22Rv1 (cell line): Measurements from ENCODE around the gene GLG1.

ENCODE experiments used
- H3K27ac ChIP-seq: fragments of 450-650 bp; 2 replicates; pipeline ENCODE4 v1.5.1; 2017
- ZFX ChIP-seq: fragments of 450-650 bp; IDR thresholded peaks from 2 replicates; pipeline ENCODE4 v1.6.1; 2017; ENCODE audit warnings: antibody characterized with exemption, borderline replicate concordance
- TF ChIP-seq, protein P1 (sequence below): fragments of 450-650 bp; IDR thresholded peaks from 2 replicates; pipeline ENCODE4 v1.5.1; 2017; ENCODE audit warnings: mild to moderate bottlenecking

The GLG1 gene

DNA sequence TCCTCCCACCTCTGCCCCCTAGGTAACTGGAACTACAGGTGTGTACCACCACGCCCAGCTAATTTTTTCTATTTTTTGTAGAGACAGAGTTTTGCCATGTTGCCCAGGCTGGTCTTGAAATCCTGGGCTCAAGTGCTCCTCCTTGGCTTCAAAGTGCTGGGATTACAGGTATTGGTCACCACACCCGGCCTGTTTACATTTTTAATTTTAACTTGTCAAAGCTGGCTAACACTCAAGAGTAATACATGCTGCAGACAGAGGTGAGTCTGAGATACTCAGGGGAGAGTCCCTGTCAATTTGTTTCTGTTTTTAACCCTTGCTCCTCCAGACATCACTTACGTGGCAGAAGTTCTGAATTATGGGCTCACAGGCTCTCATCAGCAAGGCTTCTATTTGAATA is 134.9 kb downstream of the GLG1 start:
- H3K27ac ChIP-seq, result no peak overlapping the region
- no peak for TF ChIP-seq ZFX
- TF ChIP-seq, protein P1, sequence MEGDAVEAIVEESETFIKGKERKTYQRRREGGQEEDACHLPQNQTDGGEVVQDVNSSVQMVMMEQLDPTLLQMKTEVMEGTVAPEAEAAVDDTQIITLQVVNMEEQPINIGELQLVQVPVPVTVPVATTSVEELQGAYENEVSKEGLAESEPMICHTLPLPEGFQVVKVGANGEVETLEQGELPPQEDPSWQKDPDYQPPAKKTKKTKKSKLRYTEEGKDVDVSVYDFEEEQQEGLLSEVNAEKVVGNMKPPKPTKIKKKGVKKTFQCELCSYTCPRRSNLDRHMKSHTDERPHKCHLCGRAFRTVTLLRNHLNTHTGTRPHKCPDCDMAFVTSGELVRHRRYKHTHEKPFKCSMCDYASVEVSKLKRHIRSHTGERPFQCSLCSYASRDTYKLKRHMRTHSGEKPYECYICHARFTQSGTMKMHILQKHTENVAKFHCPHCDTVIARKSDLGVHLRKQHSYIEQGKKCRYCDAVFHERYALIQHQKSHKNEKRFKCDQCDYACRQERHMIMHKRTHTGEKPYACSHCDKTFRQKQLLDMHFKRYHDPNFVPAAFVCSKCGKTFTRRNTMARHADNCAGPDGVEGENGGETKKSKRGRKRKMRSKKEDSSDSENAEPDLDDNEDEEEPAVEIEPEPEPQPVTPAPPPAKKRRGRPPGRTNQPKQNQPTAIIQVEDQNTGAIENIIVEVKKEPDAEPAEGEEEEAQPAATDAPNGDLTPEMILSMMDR, result no peak

DNA sequence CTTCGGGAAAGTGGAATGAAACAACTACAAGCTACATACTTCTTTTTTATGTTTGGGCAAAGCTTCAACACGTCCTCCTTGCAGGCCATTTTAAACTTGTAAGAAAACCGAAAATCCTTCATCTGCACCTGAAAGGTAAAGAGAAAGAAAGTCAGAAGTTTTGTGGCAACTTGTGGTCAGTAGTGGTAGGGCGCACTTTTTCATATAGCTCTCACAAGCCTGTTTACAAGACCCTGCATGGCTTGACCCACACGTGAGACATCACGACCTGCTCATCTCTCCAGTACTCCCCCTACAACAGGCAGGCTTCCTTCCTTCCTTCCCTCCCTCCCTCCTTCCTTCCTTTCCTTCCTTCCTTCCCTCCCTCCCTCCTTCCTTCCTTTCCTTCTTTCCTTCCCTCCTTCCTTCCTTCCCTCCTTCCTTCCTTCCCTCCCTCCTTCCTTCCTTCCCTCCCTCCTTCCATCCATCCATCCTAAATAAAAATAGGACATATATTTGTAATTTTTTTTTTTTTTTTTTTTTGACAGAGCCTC is 136.9 kb downstream of the GLG1 start:
- no peak overlapping the region for H3K27ac ChIP-seq
- no peak for TF ChIP-seq ZFX
- TF ChIP-seq, protein P1, result no peak

DNA sequence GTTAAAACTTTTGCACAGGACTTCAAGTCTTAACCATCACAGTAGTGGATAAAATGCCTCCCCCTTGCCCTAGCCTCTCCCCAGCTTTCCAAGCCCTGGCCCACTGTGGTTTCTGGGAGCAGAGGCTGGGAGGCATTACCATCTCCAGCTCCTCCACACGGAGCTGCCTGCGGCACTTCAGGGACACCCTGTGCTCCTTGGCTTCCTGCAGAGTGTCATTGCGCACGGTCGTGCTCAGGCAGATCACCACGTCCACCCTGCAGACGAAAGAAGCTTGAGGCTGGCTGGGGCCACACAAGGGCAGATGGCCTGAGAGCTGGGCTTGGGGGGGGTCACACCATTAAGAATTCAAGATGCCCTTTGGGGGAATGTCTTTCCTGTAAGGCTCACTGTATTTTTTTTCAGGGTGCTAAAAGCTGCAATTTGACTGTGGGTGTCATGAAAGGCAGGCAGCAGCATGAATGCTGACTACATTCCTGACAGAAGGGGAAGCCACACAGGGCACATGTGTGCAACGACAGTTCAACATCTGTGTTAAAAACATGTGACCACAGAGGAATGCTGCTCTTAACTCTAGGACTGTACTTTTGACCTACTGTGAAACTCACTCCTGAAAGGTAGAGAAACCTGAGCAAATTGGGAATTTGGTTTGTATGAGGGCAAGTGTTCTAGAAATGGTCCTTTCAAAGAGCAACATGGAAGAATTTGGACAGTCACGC is 137.9 kb downstream of the GLG1 start:
- no peak overlapping the region for H3K27ac ChIP-seq
- TF ChIP-seq, protein P1, result no peak

DNA sequence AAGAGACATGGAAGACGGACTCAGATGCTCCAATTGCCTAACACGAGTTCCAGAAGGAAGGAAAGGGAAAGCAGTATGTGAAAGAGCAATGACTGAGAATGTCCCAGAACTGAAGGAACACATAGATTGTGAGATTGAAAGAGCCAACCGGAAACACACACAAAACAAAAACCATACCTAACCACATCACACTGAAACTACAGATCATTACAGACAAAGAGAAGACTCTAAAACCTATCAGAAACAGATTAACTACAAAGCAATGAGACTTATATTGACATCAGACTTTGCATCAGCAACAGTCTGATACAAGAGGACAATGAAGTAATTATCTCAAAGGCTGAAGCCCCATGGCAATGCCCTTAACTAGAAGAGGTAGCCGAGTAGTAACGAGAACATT is 140.0 kb downstream of the GLG1 start:
- no peak for TF ChIP-seq ZFX
- TF ChIP-seq, protein P1, result no peak
- H3K27ac ChIP-seq, result no peak overlapping the region

DNA sequence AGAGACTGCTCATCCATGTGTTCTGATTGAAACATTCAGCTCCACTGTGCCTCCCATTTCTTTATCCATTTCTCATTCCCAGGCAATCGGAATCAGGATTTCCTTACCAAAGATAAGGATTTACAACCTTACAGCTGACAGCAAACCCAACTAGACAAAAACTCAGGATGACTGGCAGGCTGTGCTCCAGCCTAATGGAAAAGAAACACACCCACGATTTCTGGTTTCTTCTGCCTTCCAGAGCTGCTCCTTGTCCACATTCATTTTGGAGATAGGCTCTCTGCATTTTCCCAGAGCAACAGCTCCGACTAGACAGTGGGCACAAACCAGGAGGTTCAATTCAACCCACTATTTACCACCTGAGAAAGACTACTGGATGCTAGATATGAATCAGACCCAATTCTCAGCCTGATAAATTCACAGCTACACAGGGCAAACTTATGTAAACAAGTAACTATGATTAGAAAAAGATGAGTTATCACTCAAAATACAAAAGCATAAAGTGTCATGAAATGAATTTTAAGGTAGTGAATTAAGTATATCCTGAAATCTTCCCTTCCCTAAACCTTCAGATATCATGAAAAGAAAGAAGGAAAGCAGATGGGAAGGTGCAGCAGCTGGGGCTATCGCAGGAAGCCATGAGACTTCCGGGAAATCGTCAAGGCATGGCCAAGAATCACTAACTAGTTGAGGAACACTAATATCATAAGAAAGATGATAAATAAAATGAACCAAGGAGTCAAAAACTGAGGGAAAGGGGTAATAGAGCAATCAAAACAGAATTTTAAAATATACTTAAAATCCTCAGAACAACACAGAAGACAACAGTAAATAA is 140.8 kb downstream of the GLG1 start:
- TF ChIP-seq, protein P1, result no peak
- no peak for TF ChIP-seq ZFX
- H3K27ac ChIP-seq, result no peak overlapping the region

DNA sequence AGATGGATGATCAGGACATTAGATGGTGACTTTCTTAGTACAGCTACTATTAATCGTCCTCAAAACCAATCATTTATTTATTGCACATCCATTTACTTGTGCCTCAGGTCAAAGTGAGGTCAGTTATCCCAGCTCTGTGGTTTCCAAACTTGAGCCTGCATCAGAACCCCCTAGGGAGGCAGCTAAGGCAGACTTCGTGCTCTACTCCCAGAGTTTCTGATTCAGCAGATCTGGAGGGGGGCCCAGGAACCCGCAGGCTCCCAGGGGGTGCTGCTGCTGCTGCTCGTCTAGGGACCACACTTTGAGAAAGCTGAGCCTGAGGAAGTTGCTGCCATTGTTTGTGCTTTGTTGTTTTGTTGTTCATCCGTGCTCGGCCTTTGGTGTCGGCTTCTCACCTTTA is 141.6 kb downstream of the GLG1 start:
- H3K27ac ChIP-seq, result no peak overlapping the region
- no peak for TF ChIP-seq ZFX
- TF ChIP-seq, protein P1, result no peak

DNA sequence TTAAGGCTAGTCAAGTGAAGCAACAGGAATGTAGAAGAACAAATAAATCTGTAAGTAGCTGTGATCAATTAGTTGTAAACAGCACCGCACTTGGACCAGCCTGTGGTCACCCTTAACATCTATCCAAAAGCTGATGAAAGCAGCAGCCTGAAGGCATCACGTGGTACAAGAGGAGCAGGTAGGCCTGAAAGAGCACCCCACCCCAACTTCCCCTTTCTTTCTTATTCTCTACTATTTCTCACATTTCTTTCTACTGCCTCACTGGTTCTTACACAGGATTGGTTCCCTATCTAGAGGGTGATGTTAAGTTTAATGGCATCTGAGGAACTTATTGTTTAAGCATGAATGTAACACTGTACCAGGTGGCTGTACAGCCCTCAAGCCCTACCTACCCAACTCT is 143.0 kb downstream of the GLG1 start:
- TF ChIP-seq ZFX, result no peak
- TF ChIP-seq, protein P1, result no peak
- no peak overlapping the region for H3K27ac ChIP-seq
